GM23338 (cell line): ENCODE data around the gene ABCC9. TPM values are rescaled to one million over a fixed set of nuclear protein-coding genes. Genes with fewer than 3 reads are reported as not detected.

Source experiments
- ATAC-seq: fragments of 200-7000 bp; cut with Tn5 transposase; 3 replicates; pipeline ENCODE4 v1.9.1; 2020
- DNase-seq: peaks from one replicate; pipeline ENCODE4 v3.0.0-alpha.2; 2015; ENCODE audit warnings: low spot score
- H2AFZ ChIP-seq: fragments of 200-600 bp; sonication (generic); 2 replicates; pipeline ENCODE4 v1.8.0; 2016; ENCODE audit warnings: antibody characterized with exemption, mild to moderate bottlenecking, moderate library complexity
- H3F3A ChIP-seq: fragments of 200-600 bp; sonication (generic); replicated peaks from 2 replicates; pipeline ENCODE4 v1.8.0; 2017; ENCODE audit warnings: antibody characterized with exemption, mixed run types, low read depth
- H3K27ac ChIP-seq: fragments of 200-600 bp; sonication (generic); 2 replicates; pipeline ENCODE4 v1.6.1; 2016; ENCODE audit warnings: low read depth
- H3K27me3 ChIP-seq: fragments of 200-600 bp; sonication (generic); 2 replicates; pipeline ENCODE4 v1.8.0; 2016; ENCODE audit warnings: mild to moderate bottlenecking, mixed run types, moderate library complexity; ENCODE audit not compliant: insufficient read depth
- H3K36me3 ChIP-seq: fragments of 200-600 bp; sonication (generic); 2 replicates; pipeline ENCODE4 v1.8.0; 2016; ENCODE audit warnings: mild to moderate bottlenecking; ENCODE audit not compliant: insufficient read depth
- H3K4me1 ChIP-seq: fragments of 200-600 bp; sonication (generic); 2 replicates; pipeline ENCODE4 v1.8.0; 2016; ENCODE audit warnings: mild to moderate bottlenecking, moderate library complexity; ENCODE audit not compliant: insufficient read depth
- H3K4me2 ChIP-seq: fragments of 200-600 bp; sonication (generic); 2 replicates; pipeline ENCODE4 v1.7.1; 2017; ENCODE audit warnings: mixed run types
- H3K4me3 ChIP-seq: fragments of 200-600 bp; sonication (generic); 2 replicates; pipeline ENCODE4 v1.6.1; 2016; ENCODE audit warnings: mixed run types
- H3K79me2 ChIP-seq: fragments of 200-600 bp; sonication (generic); replicated peaks from 2 replicates; pipeline ENCODE4 v1.8.0; 2017; ENCODE audit warnings: mild to moderate bottlenecking; ENCODE audit not compliant: insufficient read depth
- H3K9me2 ChIP-seq: fragments of 200-600 bp; sonication (generic); 2 replicates; pipeline ENCODE4 v1.8.0; 2017; ENCODE audit not compliant: insufficient read depth
- H4K20me1 ChIP-seq: fragments of 200-600 bp; sonication (generic); replicated peaks from 2 replicates; pipeline ENCODE4 v1.8.0; 2017; ENCODE audit warnings: mild to moderate bottlenecking; ENCODE audit not compliant: insufficient read depth
- H3K27ac Mint-ChIP-seq: 2 replicates; pipeline ENCODE4 v1.8.0; 2020; ENCODE audit warnings: inconsistent platforms, mild to moderate bottlenecking, moderate library complexity, mixed read lengths
- H3K27me3 Mint-ChIP-seq: 3 replicates; pipeline ENCODE4 v1.8.0; 2022; ENCODE audit warnings: low read depth, mild to moderate bottlenecking, moderate library complexity, mixed read lengths, inconsistent platforms; ENCODE audit not compliant: insufficient read depth, poor library complexity
- H3K36me3 Mint-ChIP-seq: 3 replicates; pipeline ENCODE4 v1.8.0; 2021; ENCODE audit warnings: low read depth, mild to moderate bottlenecking, inconsistent platforms, moderate library complexity, mixed read lengths
- H3K4me1 Mint-ChIP-seq: 3 replicates; pipeline ENCODE4 v1.8.0; 2020; ENCODE audit warnings: mild to moderate bottlenecking, inconsistent platforms, mixed read lengths
- H3K4me3 Mint-ChIP-seq: 3 replicates; pipeline ENCODE4 v1.8.0; 2021; ENCODE audit warnings: moderate library complexity, mild to moderate bottlenecking, inconsistent platforms, mixed read lengths
- H3K9me3 Mint-ChIP-seq: 3 replicates; pipeline ENCODE4 v1.8.0; 2020; ENCODE audit warnings: moderate library complexity, mild to moderate bottlenecking, inconsistent platforms, mixed read lengths
- CREB1 ChIP-seq: fragments of 250-450 bp; sonication (Bioruptor Pico); IDR thresholded peaks from 2 replicates; pipeline ENCODE4 v1.5.0; 2020; ENCODE audit warnings: low read depth, mild to moderate bottlenecking, moderate library complexity
- EZH2 ChIP-seq: fragments of 200-600 bp; sonication (generic); IDR thresholded peaks from one replicate; pipeline ENCODE4 v1.8.0; 2017; ENCODE audit warnings: antibody characterized with exemption, mild to moderate bottlenecking, low read depth; ENCODE audit not compliant: unreplicated experiment
- EZH2phosphoT487 ChIP-seq: fragments of 200-600 bp; sonication (generic); IDR thresholded peaks from one replicate; pipeline ENCODE4 v1.8.1; 2018; ENCODE audit warnings: antibody characterized with exemption; ENCODE audit not compliant: unreplicated experiment
- JUNB ChIP-seq: IDR thresholded peaks from one replicate; pipeline ENCODE4 v1.6.1; 2016; ENCODE audit warnings: antibody characterized with exemption; ENCODE audit not compliant: unreplicated experiment
- NANOG ChIP-seq: IDR thresholded peaks from 2 replicates; pipeline ENCODE4 v1.6.1; 2016; ENCODE audit warnings: antibody characterized with exemption, borderline replicate concordance
- POLR2AphosphoS5 ChIP-seq: IDR thresholded peaks from 2 replicates; pipeline ENCODE4 v1.6.1; 2016; ENCODE audit warnings: antibody characterized with exemption, low read depth
- STAT1 ChIP-seq: IDR thresholded peaks from one replicate; pipeline ENCODE4 v1.6.1; 2016; ENCODE audit warnings: antibody characterized with exemption; ENCODE audit not compliant: unreplicated experiment
- ZNF114 ChIP-seq: fragments of 250-450 bp; sonication (Bioruptor Pico); IDR thresholded peaks from 2 replicates; pipeline ENCODE4 v1.5.0; 2020; ENCODE audit warnings: mild to moderate bottlenecking, moderate library complexity
- ZNF331 ChIP-seq: fragments of 250-450 bp; sonication (Bioruptor Pico); IDR thresholded peaks from 2 replicates; pipeline ENCODE4 v1.5.0; 2020; ENCODE audit warnings: low read depth, mild to moderate bottlenecking, moderate library complexity
- polyA plus RNA-seq: library from polyadenylated mRNA; unstranded; fragments of >200 nt; fragmentation: Nextera tagmentation; extraction: Ambion mirVana; gene quantifications from 2 replicates; pipeline ENCODE4 v1.2.1, GENCODE V29; 2016
- total RNA-seq: library from RNA; depleted of rRNA; stranded (reverse); fragments of >200 nt; shearing (Covaris generic); gene quantifications from 2 replicates; pipeline ENCODE4 v1.2.3, GENCODE V29; 2014
- TF ChIP-seq, protein P1 (sequence below): IDR thresholded peaks from 2 replicates; pipeline ENCODE4 v1.6.1; 2016; ENCODE audit warnings: antibody characterized with exemption
- TF ChIP-seq, protein P2 (sequence below): IDR thresholded peaks from one replicate; pipeline ENCODE4 v1.6.1; 2018; ENCODE audit warnings: antibody characterized with exemption; ENCODE audit not compliant: unreplicated experiment
- TF ChIP-seq, protein P3 (sequence below): fragments of 250-450 bp; sonication (Bioruptor Pico); IDR thresholded peaks from 2 replicates; pipeline ENCODE4 v1.5.0; 2020; ENCODE audit warnings: mild to moderate bottlenecking, moderate library complexity
- TF ChIP-seq, protein P4 (sequence below), 2 experiments: fragments of 200-600 bp in 1 of 2; sonication (generic) in 1 of 2; conservative IDR thresholded peaks; 2 replicates each; pipeline versions ENCODE4 v1.5.1 to v1.6.1; 2016 to 2017; ENCODE audit warnings: antibody characterized with exemption in 2 of 2, low read depth in 2 of 2, mild to moderate bottlenecking in 2 of 2, moderate library complexity in 1 of 2

The ABCC9 gene
- total and polyA plus RNA-seq, 2 experiments from 2014 or later, result not detected

DNA sequence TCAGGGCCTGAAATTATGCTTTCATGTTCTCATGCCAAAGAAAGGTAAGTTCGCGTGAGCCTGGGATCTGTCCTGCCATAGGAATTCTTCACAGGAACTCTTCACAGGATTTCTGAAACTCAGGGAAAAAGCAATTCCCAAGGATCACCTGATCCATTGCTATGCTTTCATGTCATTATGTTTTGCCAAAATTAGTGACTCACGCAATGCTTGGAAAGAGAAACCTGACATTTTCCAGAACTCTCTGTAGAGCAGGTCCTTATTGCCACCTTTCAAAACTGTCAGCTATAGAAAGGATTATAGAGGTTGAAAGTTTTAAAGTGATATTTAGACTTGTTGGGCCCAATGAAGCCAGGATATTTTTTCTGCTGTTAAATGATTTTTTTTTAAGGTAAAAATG lies 160.4 kb downstream of the ABCC9 start:
- Mint-ChIP-seq H3K27ac (no peak overlapping the region), H3K4me3 (no peak overlapping the region), H3K4me1 (peaks cover 8% of the 10 kb centered on the region), H3K36me3 (no peaks in the 10 kb centered on the region), H3K27me3 (peaks cover 2% of the 10 kb centered on the region), H3K9me3 (no peaks in the 10 kb centered on the region)
- Histone ChIP-seq H3K4me1 (peaks cover 14% of the 10 kb centered on the region; the same call in 1 of the 2 replicates), H3K4me2 (no peak overlapping the region), H2AFZ (no peak overlapping the region), H3K9me2 (no peaks in the 10 kb centered on the region), H3K36me3 (no peaks in the 10 kb centered on the region), H3K79me2 (no peaks in the 10 kb centered on the region), H3K27ac (no peak overlapping the region), H4K20me1 (no peaks in the 10 kb centered on the region), H3K27me3 (peaks cover 4% of the 10 kb centered on the region), H3F3A (no peaks in the 10 kb centered on the region), H3K4me3 (no peak overlapping the region)
- DNase-seq (no peak), ATAC-seq (no peak)
- TF ChIP-seq EZH2phosphoT487 (no peak), CREB1 (CRISPR knock-in tag) (no peak), ZNF114 (no peak), EZH2 (no peak), STAT1 (no peak), NANOG (no peak), POLR2AphosphoS5 (no peak), ZNF331 (CRISPR knock-in tag) (no peak), JUNB (no peak)
- TF ChIP-seq, protein P1, sequence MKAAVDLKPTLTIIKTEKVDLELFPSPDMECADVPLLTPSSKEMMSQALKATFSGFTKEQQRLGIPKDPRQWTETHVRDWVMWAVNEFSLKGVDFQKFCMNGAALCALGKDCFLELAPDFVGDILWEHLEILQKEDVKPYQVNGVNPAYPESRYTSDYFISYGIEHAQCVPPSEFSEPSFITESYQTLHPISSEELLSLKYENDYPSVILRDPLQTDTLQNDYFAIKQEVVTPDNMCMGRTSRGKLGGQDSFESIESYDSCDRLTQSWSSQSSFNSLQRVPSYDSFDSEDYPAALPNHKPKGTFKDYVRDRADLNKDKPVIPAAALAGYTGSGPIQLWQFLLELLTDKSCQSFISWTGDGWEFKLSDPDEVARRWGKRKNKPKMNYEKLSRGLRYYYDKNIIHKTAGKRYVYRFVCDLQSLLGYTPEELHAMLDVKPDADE, result no peak
- TF ChIP-seq, protein P2, sequence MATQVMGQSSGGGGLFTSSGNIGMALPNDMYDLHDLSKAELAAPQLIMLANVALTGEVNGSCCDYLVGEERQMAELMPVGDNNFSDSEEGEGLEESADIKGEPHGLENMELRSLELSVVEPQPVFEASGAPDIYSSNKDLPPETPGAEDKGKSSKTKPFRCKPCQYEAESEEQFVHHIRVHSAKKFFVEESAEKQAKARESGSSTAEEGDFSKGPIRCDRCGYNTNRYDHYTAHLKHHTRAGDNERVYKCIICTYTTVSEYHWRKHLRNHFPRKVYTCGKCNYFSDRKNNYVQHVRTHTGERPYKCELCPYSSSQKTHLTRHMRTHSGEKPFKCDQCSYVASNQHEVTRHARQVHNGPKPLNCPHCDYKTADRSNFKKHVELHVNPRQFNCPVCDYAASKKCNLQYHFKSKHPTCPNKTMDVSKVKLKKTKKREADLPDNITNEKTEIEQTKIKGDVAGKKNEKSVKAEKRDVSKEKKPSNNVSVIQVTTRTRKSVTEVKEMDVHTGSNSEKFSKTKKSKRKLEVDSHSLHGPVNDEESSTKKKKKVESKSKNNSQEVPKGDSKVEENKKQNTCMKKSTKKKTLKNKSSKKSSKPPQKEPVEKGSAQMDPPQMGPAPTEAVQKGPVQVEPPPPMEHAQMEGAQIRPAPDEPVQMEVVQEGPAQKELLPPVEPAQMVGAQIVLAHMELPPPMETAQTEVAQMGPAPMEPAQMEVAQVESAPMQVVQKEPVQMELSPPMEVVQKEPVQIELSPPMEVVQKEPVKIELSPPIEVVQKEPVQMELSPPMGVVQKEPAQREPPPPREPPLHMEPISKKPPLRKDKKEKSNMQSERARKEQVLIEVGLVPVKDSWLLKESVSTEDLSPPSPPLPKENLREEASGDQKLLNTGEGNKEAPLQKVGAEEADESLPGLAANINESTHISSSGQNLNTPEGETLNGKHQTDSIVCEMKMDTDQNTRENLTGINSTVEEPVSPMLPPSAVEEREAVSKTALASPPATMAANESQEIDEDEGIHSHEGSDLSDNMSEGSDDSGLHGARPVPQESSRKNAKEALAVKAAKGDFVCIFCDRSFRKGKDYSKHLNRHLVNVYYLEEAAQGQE, result no peak
- TF ChIP-seq, protein P3, sequence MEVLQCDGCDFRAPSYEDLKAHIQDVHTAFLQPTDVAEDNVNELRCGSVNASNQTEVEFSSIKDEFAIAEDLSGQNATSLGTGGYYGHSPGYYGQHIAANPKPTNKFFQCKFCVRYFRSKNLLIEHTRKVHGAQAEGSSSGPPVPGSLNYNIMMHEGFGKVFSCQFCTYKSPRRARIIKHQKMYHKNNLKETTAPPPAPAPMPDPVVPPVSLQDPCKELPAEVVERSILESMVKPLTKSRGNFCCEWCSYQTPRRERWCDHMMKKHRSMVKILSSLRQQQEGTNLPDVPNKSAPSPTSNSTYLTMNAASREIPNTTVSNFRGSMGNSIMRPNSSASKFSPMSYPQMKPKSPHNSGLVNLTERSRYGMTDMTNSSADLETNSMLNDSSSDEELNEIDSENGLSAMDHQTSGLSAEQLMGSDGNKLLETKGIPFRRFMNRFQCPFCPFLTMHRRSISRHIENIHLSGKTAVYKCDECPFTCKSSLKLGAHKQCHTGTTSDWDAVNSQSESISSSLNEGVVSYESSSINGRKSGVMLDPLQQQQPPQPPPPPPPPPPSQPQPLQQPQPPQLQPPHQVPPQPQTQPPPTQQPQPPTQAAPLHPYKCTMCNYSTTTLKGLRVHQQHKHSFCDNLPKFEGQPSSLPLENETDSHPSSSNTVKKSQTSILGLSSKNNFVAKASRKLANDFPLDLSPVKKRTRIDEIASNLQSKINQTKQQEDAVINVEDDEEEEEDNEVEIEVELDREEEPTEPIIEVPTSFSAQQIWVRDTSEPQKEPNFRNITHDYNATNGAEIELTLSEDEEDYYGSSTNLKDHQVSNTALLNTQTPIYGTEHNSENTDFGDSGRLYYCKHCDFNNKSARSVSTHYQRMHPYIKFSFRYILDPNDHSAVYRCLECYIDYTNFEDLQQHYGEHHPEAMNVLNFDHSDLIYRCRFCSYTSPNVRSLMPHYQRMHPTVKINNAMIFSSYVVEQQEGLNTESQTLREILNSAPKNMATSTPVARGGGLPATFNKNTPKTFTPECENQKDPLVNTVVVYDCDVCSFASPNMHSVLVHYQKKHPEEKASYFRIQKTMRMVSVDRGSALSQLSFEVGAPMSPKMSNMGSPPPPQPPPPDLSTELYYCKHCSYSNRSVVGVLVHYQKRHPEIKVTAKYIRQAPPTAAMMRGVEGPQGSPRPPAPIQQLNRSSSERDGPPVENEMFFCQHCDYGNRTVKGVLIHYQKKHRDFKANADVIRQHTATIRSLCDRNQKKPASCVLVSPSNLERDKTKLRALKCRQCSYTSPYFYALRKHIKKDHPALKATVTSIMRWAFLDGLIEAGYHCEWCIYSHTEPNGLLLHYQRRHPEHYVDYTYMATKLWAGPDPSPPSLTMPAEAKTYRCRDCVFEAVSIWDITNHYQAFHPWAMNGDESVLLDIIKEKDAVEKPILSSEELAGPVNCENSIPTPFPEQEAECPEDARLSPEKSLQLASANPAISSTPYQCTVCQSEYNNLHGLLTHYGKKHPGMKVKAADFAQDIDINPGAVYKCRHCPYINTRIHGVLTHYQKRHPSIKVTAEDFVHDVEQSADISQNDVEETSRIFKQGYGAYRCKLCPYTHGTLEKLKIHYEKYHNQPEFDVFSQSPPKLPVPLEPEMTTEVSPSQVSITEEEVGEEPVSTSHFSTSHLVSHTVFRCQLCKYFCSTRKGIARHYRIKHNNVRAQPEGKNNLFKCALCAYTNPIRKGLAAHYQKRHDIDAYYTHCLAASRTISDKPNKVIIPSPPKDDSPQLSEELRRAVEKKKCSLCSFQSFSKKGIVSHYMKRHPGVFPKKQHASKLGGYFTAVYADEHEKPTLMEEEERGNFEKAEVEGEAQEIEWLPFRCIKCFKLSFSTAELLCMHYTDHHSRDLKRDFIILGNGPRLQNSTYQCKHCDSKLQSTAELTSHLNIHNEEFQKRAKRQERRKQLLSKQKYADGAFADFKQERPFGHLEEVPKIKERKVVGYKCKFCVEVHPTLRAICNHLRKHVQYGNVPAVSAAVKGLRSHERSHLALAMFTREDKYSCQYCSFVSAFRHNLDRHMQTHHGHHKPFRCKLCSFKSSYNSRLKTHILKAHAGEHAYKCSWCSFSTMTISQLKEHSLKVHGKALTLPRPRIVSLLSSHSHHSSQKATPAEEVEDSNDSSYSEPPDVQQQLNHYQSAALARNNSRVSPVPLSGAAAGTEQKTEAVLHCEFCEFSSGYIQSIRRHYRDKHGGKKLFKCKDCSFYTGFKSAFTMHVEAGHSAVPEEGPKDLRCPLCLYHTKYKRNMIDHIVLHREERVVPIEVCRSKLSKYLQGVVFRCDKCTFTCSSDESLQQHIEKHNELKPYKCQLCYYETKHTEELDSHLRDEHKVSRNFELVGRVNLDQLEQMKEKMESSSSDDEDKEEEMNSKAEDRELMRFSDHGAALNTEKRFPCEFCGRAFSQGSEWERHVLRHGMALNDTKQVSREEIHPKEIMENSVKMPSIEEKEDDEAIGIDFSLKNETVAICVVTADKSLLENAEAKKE (CRISPR knock-in tag), result no peak
- TF ChIP-seq, protein P4, sequence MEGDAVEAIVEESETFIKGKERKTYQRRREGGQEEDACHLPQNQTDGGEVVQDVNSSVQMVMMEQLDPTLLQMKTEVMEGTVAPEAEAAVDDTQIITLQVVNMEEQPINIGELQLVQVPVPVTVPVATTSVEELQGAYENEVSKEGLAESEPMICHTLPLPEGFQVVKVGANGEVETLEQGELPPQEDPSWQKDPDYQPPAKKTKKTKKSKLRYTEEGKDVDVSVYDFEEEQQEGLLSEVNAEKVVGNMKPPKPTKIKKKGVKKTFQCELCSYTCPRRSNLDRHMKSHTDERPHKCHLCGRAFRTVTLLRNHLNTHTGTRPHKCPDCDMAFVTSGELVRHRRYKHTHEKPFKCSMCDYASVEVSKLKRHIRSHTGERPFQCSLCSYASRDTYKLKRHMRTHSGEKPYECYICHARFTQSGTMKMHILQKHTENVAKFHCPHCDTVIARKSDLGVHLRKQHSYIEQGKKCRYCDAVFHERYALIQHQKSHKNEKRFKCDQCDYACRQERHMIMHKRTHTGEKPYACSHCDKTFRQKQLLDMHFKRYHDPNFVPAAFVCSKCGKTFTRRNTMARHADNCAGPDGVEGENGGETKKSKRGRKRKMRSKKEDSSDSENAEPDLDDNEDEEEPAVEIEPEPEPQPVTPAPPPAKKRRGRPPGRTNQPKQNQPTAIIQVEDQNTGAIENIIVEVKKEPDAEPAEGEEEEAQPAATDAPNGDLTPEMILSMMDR (conservative IDR thresholded peaks at IDR 0.05; ENCODE audit: low read depth in 2 of 2), result no peak
